Cerebellar nuclear complex (tissue), 1 donor: Measurements from ENCODE around the gene ARHGAP9.
"Not testable (repeated sequence)": the region's sequence is repeated elsewhere in the genome, so short reads cannot be mapped to it uniquely, and the experiment has no call there.

Experiments
- DNase-seq, 2 experiments: peaks; one replicate each; lab custom pipeline; 2025; lab: John Stamatoyannopoulos, UW

Gene ARHGAP9

DNA sequence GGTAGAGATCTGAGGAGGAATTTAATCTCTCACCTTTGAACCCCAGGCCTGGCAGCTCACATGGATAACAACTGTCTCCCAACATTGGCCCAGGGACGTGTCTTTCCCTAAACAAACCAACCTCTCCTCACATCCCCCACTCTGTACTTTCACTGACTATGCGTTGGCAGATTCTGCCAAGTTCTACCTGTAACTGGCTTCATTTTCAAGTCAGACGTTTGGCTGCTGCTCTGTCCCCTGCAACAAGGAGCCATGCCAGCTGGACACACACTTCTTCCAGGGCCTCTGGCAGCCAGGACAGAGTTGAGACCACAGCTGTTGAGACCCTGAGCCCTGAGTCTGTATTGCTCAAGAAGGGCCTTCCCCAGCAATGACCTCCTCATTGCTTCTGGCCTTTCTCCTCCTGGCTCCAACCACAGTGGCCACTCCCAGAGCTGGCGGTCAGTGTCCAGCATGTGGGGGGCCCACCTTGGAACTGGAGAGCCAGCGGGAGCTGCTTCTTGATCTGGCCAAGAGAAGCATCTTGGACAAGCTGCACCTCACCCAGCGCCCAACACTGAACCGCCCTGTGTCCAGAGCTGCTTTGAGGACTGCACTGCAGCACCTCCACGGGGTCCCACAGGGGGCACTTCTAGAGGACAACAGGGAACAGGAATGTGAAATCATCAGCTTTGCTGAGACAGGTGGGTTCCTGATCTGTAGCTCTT lies 45.0 kb downstream of the ARHGAP9 start, which contains the start of gene INHBC:
INHBC (plus strand) TSS at position 268 of the 707 bp plus-strand sequence; CDS start at position 371, 103 bp downstream.
- DNase-seq: no peak

DNA sequence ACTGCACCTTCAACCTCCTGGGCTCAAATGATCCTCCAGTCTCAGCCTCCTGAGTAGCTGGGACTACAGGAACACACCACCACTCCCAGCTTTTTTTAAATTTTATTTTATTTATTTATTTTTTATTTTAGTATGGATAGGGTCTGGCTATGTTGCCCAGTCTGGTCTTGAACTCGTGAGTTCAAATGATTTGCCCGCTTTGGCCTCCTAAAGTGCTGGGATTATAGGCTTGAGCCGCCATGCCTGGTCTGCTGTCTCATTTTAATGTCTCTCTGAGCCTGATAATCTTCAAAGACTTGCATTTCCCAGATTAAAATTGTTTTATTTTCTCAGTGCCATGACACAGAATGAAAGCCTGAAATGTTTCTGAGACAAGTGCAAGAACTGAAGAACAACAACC lies 46.3 kb downstream of the ARHGAP9 start:
- DNase-seq: no peak

DNA sequence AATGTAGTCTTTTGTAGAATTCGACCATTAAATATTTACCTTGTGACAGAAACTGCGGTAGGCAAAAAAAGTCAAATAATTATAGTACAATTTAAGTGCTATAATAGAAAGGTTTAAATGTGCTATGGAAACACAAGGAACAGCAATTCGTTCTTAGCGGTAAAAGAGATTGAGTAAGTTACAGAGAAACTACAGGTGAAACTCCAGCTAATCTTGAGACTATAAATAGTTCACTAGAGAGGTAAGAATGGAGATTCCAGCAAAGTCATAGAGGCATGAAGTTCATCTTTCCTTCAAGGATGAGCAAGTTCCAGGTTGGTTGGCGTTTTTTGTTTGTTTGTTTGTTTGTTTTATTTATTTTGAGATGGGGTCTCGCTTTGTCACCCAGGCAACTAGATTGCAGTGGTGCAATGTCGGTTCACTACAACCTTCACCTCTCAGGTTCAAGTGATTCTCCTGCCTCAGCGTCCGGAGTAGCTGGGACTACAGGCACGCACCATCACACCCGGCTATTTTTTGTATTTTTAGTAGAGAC lies 47.9 kb downstream of the ARHGAP9 start:
- no peak for DNase-seq

DNA sequence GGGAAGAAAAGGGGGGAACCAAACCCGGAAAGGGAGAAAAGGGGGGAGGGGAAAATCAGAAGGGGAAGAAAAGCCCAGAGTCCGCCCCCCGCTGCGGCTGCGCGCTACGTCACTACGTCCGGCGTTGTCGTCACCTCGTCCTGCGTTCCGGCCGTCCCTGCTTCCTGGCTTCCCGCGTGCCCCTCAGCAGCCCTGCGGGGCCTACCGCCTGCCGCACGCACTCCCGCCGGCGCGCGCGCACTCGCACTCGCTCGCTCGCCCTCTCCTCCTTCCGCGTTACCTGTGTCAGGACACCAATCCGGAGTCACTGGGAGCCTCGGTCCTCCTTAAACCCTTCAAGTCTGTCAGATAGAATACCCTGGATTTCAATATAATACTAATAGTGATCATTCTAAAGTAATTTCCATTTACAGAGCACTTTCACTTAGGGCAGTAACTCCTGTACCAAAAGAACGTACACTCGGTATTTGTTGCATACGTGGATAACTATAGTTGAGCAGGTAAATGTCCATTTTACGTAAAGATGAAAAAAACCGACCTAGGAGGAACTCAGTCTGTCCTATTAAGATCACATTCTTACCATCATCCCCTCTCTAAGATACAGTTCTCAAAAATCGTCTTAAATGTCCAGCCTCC lies 48.6 kb downstream of the ARHGAP9 start, which contains the start of gene R3HDM2:
R3HDM2 (minus strand) TSS at position 113 of the 636 bp plus-strand sequence. CDS start 120,615 bp downstream, outside the sequence.
- DNase-seq: peak; percentile 31 to 84

DNA sequence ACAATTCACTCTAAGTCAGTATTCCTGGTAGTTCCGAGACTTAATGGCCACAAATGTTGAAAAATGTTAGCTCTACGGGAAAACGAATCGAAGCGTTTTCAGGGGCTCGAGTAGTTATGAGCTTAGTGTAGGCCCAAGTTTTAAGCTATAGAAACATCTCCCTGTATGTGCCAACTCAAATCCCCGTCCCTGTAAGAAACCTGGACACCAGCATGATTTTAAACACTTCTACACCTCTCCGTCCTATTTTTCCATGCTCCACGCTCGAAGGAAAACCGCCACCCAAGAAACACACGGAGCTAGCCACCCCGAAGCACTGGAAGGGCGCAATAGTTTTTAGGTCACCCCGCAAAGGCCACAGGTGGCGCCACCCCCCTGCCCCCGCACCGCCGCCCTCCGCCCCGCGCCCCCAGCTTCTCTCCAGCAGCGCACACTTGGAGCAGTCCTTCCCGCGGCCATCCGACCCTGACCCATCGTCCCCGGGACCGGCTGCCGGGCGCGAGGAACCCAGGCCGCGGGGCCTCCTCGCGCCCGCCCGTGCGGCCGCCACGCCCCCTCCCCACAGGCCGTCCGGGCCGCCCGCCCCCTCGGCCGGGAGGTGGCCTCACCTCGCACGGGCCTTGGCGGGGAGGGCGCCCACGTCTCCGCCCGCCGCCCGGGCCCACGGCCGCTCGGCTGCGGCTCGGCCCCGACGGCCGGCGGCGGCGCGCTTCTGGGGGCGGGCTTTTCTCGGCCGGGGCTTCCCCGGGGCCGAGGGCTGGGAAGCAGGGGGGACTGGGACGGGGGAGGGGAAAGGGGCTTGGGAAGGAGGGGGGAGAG lies 49.3 kb downstream of the ARHGAP9 start:
- no peak for DNase-seq

- DNase-seq: no peak
Measured at GRCh38 chr12:57429473-57430111, 50.1 kb downstream of the ARHGAP9 start.

DNA sequence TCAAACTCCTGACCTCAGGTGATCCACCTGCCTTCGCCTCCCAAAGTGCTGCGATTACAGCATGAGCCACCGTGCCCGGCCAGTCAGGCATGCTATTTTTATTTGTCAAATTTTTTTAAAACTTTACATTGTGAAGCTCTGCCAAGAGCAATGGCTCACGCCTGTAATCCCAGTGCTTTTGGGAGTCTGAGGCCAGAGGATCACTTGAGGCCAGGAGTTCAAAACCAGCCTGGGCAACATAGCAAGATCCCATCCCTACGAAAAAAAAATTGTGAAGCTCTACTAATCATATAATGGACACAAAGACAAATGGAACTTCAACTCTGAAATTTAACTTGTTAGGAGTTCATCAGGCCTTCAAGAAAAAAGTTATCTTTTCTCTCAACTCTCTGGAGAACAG lies 50.7 kb downstream of the ARHGAP9 start:
- no peak for DNase-seq

DNA sequence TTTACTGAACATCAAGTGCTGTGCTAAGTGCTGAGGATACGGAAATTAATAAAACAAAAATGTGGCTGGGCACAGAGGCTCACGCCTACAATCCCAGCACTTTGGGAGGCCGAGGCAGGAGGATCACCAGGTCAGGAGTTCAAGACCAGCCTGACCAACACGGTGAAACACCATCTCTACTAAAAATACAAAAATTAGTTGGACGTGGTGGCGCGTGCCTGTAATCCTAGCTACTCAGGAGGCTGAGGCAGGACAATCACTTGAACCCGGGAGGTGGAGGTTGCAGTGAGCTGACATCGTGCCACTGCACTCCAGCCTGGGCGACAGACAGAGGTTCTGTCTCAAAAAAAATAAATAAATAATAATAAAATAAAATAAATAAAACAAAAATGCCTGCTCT lies 52.7 kb downstream of the ARHGAP9 start:
- not testable (repeated sequence) for DNase-seq
